ELR (cell line): ENCODE data around the gene KIAA1328.
A peak's percentile ranks its signal among the peaks of the same experiment; 100 is the strongest.
"Not testable (repeated sequence)": the region's sequence is repeated elsewhere in the genome, so short reads cannot be mapped to it uniquely, and the experiment has no call there.

ENCODE experiments used
- DNase-seq: peaks from one replicate; pipeline ENCODE4 v3.0.0-alpha.2; 2015; ENCODE audit warnings: low read depth

The KIAA1328 gene

DNA sequence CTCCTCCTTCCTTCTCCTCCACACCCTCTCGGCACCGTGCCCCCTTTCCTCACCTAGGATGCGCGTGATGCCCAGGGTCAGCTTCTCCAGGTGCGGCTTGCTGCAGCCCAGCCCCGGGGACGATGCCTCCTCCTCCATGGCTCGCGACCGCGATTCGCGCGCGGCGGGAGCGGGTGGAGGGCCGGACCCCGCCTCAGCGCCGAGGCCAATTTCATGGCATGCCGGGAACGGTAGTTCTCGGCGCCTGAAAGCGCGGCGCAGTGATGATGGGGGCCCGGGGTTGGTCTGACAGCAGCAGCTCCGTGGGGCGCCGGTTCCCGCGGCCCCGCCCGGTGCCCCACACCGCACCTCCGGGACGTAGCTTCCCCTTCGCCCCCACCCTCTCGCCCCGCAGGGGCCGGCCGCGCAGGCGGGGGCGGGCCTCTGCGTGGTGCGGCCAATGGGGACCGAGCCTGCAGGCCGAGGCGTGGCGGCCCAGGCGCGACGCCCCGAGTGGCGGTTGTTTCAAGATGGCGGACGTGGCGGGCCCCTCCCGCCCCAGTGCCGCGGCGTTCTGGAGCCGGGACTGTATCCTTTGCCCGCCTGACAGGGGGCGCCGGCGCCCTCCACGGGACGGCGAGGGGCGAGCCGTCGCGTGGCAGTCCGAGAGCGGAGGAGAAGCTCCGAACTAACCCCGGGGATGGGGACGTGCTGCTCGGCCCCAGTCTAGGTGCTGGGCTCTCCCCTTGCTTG lies at the start of gene KIAA1328, which contains the start of gene TPGS2:
Gene KIAA1328 (plus strand): TSS at position 498 of the 732 bp plus-strand sequence. CDS start 12 bp downstream, at position 510.
Gene TPGS2 (minus strand): TSS at position 373 of the 732 bp plus-strand sequence. CDS start 235 bp downstream, at position 138.
- peak; percentile 88 for DNase-seq

DNA sequence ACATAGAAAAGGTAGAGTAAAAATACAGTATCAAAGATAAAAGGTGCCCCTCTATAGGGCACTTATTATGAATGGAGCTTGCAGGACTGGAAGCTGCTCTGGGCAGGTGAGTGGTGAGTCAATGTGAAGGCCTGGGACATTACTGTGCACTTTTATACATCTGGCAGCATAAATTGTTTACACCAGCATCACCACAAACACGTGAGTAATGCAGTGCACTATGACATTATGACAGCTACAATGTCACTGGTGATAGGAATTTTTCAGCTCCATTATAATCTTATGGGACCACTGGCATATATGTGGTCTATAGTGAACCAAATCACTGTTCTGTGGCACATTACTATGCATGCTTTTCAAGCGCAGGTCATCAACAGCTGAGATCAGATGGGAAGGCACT lies 48.2 kb upstream of the KIAA1328 start:
- DNase-seq: peak; percentile 83

- DNase-seq: no peak
These were observed 46.2 kb upstream of the KIAA1328 start for GRCh38 chr18:36782710-36783109.

- no peak for DNase-seq
These were observed 45.1 kb upstream of the KIAA1328 start for GRCh38 chr18:36783792-36784191.

GRCh38 chr18:36786686-36787085 lies 42.2 kb upstream of the KIAA1328 start:
- DNase-seq: peak; percentile 52

GRCh38 chr18:36792634-36793283 lies 36.2 kb upstream of the KIAA1328 start:
- DNase-seq: no peak

DNA sequence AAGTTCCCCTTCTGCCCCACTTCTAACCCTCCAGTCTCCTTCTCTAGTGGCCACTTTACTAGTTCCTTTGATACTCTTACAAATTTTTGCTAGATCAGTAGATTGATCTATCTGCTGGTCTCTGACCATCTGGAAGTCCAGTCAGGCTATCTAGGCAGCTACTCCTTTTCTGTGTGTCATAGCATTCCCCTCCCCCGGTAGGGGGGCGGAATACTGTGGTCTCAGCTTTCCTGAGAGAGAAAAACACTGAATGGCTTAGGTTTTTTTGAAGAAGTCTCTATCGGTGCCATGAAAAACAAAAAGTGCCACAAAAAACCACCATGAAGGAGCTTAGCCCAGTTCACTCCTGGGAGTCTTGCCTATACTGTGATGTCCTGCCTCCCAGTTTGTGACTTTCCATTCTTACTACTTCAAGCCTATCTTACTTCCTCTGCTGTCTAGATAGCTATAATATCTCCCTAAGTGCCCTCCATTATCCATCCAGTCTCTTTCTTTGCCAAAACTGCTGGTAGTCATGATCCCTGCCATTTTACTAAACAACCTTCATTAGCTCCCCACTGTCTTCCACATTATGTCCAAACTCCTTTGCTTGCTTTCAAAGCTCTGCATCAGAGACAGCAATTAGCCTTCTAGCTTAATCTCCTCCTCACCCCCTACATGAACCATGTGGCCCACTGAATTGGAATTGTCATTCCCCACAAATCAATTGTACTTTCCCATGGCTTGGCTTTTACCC lies 30.0 kb upstream of the KIAA1328 start:
- DNase-seq: no peak

GRCh38 chr18:36805105-36805504 lies 23.8 kb upstream of the KIAA1328 start:
- no peak for DNase-seq

DNA sequence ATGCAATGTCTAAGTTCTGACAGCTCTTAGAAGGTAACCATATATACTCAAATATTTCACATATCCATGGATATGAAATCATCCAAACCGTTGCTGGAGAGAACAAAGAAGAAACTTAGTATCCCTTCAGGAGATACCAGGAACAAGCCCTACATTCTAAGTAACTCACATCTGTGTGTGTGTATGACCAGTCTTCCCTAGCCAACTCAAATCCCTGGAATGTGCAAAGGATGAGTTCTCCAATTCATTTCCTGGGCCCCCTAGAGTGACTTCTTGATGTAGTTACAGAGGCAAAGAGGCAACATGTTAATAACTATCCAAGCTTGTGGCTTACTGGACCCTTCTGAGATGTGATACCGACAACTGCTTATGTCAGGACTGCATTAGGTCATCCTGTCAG lies 20.2 kb upstream of the KIAA1328 start:
- DNase-seq: peak; percentile 91

GRCh38 chr18:36809590-36810381 lies 19.1 kb upstream of the KIAA1328 start:
- peak; percentile 83 for DNase-seq

DNA sequence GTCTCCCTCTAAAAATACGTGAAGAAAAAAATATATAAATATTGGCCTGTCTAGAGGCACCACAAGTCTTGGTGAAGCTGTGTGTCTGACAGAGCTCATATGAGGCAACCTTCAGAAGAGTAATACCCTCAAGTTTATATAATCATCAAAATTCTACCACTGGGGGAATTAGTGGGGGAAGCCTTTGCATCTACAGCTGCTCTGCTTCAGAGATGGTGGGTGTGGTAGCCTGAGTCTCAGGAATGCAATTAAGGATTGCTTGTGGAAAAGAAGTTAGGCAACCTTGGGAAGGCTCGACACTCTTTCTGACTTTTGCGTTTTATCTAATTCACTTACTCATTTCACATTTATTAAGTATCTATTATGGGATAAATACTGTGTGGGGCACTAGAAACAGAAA lies 17.5 kb upstream of the KIAA1328 start:
- no peak for DNase-seq

- no peak for DNase-seq
These were observed 17.0 kb upstream of the KIAA1328 start for GRCh38 chr18:36811955-36812354.

GRCh38 chr18:36812678-36813077 lies 16.2 kb upstream of the KIAA1328 start:
- DNase-seq: no peak

DNA sequence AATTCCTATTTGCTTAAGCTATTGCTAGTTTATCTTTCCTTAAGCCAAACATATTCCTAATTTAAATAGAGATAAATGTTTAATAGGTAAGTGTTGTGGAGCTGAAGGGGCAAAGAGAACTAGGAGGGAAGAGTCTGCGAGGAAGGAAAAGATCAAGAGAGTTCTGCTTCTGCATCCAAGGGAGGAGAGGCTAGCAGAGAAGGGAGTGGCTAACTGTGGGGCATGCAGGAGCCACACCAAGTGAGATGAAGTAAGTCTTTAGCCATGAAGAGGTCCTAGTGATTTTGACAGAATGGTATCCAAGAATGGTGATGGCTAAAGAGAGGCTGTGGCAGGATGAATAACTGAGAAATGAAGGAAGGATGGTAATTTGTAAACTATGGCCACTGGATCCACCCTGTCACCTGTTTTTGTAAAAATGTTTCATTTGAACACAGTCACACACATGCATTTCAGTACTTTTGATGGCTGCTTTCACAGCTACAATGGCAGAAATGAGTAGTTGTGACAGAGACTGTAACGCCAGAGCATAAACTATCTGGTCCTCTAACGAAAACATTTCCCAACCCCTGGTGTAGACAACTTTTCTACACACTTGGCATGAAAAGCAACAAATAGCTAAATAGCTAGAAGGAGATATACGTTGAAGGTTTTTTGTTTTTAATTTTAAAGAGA lies 15.7 kb upstream of the KIAA1328 start:
- DNase-seq: no peak

GRCh38 chr18:36813824-36814223 lies 15.1 kb upstream of the KIAA1328 start:
- no peak for DNase-seq

DNA sequence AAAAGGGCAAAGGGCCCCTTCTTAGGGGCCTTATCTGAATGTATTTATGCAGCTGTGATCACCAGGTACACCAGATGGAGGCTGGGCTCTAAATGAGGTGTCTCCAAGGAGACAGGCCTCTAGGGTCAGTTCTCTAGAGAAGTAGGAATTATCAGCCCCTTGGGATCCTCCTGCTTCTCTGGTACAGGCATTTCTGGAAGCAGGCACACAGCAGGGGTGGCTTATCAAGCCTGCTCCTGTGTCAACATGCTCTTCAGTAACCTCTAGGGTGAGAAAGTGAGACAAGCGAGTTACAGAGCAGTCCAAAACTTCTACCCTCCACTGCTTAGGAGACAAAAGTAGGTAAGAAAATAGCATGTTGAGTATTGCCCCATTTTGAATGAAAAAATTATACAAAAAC lies 13.9 kb upstream of the KIAA1328 start:
- no peak for DNase-seq

DNA sequence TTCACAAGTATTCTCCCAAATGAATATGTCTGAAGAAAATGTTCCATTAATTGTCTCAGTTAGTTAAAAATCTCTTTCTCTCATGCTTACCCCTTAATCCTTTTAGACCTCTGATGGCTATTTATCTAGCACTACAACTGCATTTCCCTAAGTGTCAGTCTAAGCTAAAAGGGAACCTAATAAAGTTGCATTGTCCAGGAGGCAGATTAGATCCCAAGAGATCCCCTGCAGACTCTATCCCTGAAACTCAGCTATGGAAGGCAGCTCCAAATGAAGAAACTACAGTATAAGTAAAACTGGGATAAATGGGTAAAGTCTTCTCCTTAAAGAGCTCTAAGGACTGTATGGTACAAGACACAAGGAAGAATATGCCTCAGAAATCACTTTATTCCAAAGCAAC lies 12.8 kb upstream of the KIAA1328 start:
- not testable (repeated sequence) for DNase-seq

DNA sequence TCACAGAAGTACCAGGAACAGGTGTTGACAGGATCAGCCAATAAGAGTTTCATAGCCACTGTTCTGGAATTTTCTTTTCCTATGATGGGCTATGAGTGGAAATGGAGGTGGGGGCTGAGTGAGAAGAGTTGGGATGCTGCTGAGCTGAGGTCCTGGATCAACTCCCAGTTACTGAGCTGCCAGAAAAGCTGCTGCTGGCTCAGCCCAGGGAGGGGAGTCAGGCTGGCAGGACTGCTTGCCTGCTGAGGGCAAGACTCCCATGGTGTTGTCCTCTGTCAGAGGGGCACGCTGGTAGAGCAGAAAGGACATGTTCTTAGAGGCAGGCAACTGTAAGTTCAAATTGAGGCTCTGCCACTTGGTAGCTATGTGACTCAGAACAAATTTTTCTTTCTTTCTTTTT lies 11.9 kb upstream of the KIAA1328 start:
- DNase-seq: no peak

GRCh38 chr18:36818652-36819051 lies 10.3 kb upstream of the KIAA1328 start:
- no peak for DNase-seq

- no peak for DNase-seq
These were observed 9.3 kb upstream of the KIAA1328 start for GRCh38 chr18:36819621-36820020.

GRCh38 chr18:36821681-36822080 lies 7.2 kb upstream of the KIAA1328 start:
- no peak for DNase-seq
